Measurements from ENCODE around the gene FAM216A.
A peak's percentile ranks its signal among the peaks of the same experiment; 100 is the strongest.
"Not testable (repeated sequence)": the region's sequence is repeated elsewhere in the genome, so short reads cannot be mapped to it uniquely, and the experiment has no call there.

Gene FAM216A

GRCh38 chr12:110468214-110469048 lies at the start of gene FAM216A, which contains the start of gene GPN3:
Gene FAM216A (plus strand): TSS chr12:110468845. CDS start chr12:110468876, 31 bp downstream.
Gene GPN3 (minus strand): TSS chr12:110468257. CDS start chr12:110468203, 54 bp downstream.
- DNase-seq = peak; percentile 79

- not testable (repeated sequence) for DNase-seq
Observed at GRCh38 chr12:110420644-110421043, 48.0 kb upstream of the FAM216A start.

GRCh38 chr12:110421159-110421661 lies 47.4 kb upstream of the FAM216A start:
- DNase-seq = no peak

GRCh38 chr12:110421701-110422100 lies 46.9 kb upstream of the FAM216A start:
- no peak for DNase-seq

GRCh38 chr12:110424237-110424636 lies 44.4 kb upstream of the FAM216A start:
- no peak for DNase-seq

- DNase-seq = no peak
Observed at GRCh38 chr12:110426406-110426805, 42.2 kb upstream of the FAM216A start.

GRCh38 chr12:110429676-110430075 lies 39.0 kb upstream of the FAM216A start:
- DNase-seq = not testable (repeated sequence)

GRCh38 chr12:110431957-110432587 lies 36.6 kb upstream of the FAM216A start:
- DNase-seq = no peak

- no peak for DNase-seq
Observed at GRCh38 chr12:110436231-110436630, 32.4 kb upstream of the FAM216A start.

- no peak for DNase-seq
Observed at GRCh38 chr12:110444455-110444854, 24.2 kb upstream of the FAM216A start.

GRCh38 chr12:110449799-110450497 lies 18.7 kb upstream of the FAM216A start, which contains the start of gene ARPC3:
Gene ARPC3 (minus strand): TSS chr12:110450337. CDS start chr12:110450260, 77 bp downstream.
- peak; percentile 62 for DNase-seq

- DNase-seq = no peak
Observed at GRCh38 chr12:110451263-110451662, 17.4 kb upstream of the FAM216A start.

- no peak for DNase-seq
Observed at GRCh38 chr12:110453569-110454296, 14.9 kb upstream of the FAM216A start.

- no peak for DNase-seq
Observed at GRCh38 chr12:110458756-110459155, 9.9 kb upstream of the FAM216A start.

GRCh38 chr12:110461189-110461588 lies 7.5 kb upstream of the FAM216A start:
- not testable (repeated sequence) for DNase-seq

GRCh38 chr12:110465024-110465423 lies 3.6 kb upstream of the FAM216A start:
- DNase-seq = no peak

- not testable (repeated sequence) for DNase-seq
Observed at GRCh38 chr12:110465765-110466164, 2.9 kb upstream of the FAM216A start.

GRCh38 chr12:110466791-110467190 lies 1.9 kb upstream of the FAM216A start:
- DNase-seq = no peak

- no peak for DNase-seq
Observed at GRCh38 chr12:110467847-110468213, 815 bp upstream of the FAM216A start.

GRCh38 chr12:110475426-110475825 lies 6.8 kb downstream of the FAM216A start:
- no peak for DNase-seq

GRCh38 chr12:110498984-110499706 lies 30.5 kb downstream of the FAM216A start:
- no peak for DNase-seq

GRCh38 chr12:110501399-110501751 lies 32.7 kb downstream of the FAM216A start:
- DNase-seq = no peak

Data from GOT3 (cell line).